Esophagus squamous epithelium (tissue), 5 donors: ENCODE measurements around the gene KREMEN1. TPM values are rescaled to one million over a fixed set of nuclear protein-coding genes. Genes with fewer than 3 reads are reported as not detected.

Experiments used
- DNase-seq: peaks from one replicate; lab custom pipeline; 2025; lab: John Stamatoyannopoulos, UW
- H3K27ac ChIP-seq, 4 donors: fragments of 200-600 bp; sonication (generic); one replicate each; pipeline ENCODE4 v1.5.1; 2016 to 2019; ENCODE audit warnings: mild to moderate bottlenecking in 1 of 4
- H3K27me3 ChIP-seq, 4 donors: fragments of 200-600 bp; sonication (generic); 1 replicate in 3 of 4; 2 replicates in 1 of 4; pipeline versions ENCODE4 v1.5.1 to v1.6.0; 2017 to 2021; ENCODE audit warnings: antibody characterized with exemption in 1 of 4
- H3K36me3 ChIP-seq, 3 donors: fragments of 200-600 bp; sonication (generic); one replicate each; pipeline ENCODE4 v1.5.1; 2016 to 2019
- H3K4me1 ChIP-seq, 3 donors: fragments of 200-600 bp; sonication (generic); one replicate each; pipeline ENCODE4 v1.5.1; 2017 to 2019
- H3K4me3 ChIP-seq, 4 donors: fragments of 200-600 bp; sonication (generic); 1 replicate in 3 of 4; 2 replicates in 1 of 4; pipeline ENCODE4 v1.5.1; 2016 to 2019; ENCODE audit warnings: mild to moderate bottlenecking in 2 of 4, moderate library complexity in 1 of 4
- H3K9me3 ChIP-seq, 3 donors: fragments of 200-600 bp; sonication (generic); one replicate each; pipeline ENCODE4 v1.5.1; 2016 to 2019
- POLR2A ChIP-seq, 4 donors: fragments of 450-650 bp; IDR thresholded peaks; one replicate each; pipeline ENCODE4 v1.6.1; 2017; ENCODE audit warnings: antibody characterized with exemption in 4 of 4, mild to moderate bottlenecking in 4 of 4, moderate library complexity in 3 of 4
- WGBS, 2 donors: methylation state at CpG; one replicate each; pipeline ENCODE4 v1.1.5; 2018; 5-methylcytosine and 5-hydroxymethylcytosine counted together
- intact Hi-C: fragments of 100-400 bp; cut with DNase I; formaldehyde crosslinking; loops from one replicate; pipeline ENCODE4 v1.15.0; 2022
- total RNA-seq, 4 donors: library from RNA; depleted of rRNA; stranded (reverse); fragments of >200 nt; gene quantifications; one replicate each; pipeline ENCODE4 v1.1.0, GENCODE V29; 2016
- TF ChIP-seq, protein P1 (sequence below), 6 experiments: fragments of 450-650 bp in 4 of 6; fragments of 200-600 bp in 2 of 6; sonication (generic) in 2 of 6; IDR thresholded peaks; one replicate each; pipeline ENCODE4 v1.5.1; 2016 to 2019; ENCODE audit warnings: antibody characterized with exemption in 6 of 6, mild to moderate bottlenecking in 4 of 6, moderate library complexity in 4 of 6
- donor health status: DM: yes; HTN: yes; CAD: no.

KREMEN1 gene
- total RNA-seq, 4 donors from 2014 or later = 34.3 to 64.8 (median 47.7) TPM

- DNase-seq = no peak
- no peak for TF ChIP-seq POLR2A (IDR thresholded peaks at IDR 0.05)
- TF ChIP-seq, protein P1, sequence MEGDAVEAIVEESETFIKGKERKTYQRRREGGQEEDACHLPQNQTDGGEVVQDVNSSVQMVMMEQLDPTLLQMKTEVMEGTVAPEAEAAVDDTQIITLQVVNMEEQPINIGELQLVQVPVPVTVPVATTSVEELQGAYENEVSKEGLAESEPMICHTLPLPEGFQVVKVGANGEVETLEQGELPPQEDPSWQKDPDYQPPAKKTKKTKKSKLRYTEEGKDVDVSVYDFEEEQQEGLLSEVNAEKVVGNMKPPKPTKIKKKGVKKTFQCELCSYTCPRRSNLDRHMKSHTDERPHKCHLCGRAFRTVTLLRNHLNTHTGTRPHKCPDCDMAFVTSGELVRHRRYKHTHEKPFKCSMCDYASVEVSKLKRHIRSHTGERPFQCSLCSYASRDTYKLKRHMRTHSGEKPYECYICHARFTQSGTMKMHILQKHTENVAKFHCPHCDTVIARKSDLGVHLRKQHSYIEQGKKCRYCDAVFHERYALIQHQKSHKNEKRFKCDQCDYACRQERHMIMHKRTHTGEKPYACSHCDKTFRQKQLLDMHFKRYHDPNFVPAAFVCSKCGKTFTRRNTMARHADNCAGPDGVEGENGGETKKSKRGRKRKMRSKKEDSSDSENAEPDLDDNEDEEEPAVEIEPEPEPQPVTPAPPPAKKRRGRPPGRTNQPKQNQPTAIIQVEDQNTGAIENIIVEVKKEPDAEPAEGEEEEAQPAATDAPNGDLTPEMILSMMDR (IDR thresholded peaks at IDR 0.05) = no peak
- Histone ChIP-seq H3K27ac (peak overlapping the region in 1 of 4 donors; percentile 21), H3K4me1 (peaks cover 0 to 18% (median 2%) of the 10 kb centered on the region in 3 donors), H3K36me3 (peaks cover 7 to 66% (median 15%) of the 10 kb centered on the region in 3 donors), H3K27me3 (no peaks in the 10 kb centered on the region), H3K4me3 (no peak overlapping the region), H3K9me3 (no peaks in the 10 kb centered on the region)
- no CpG with 5 or more reads among the region's 38 CpGs for WGBS, 2 donors
- intact Hi-C loops = no loop called here
Measured at GRCh38 chr22:29049655-29050263, 23.1 kb upstream of the KREMEN1 start.

DNA sequence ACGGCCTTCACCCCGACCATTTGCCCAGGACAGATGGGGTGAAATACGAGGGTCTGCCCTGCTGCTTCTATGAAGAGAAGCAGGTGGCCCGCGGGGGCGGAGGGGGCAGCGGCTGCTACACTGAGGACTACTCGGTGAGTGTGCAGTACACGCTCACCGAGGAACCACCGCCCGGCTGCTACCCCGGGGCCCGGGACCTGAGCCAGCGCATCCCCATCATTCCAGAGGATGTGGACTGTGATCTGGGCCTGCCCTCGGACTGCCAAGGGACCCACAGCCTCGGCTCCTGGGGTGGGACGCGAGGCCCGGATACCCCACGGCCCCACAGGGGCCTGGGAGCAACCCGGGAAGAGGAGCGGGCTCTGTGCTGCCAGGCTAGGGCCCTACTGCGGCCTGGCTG, 22.4 kb upstream of the KREMEN1 start:
- Histone ChIP-seq H3K27me3 (no peaks in the 10 kb centered on the region), H3K36me3 (peaks cover 7 to 59% (median 15%) of the 10 kb centered on the region in 3 donors), H3K27ac (no peak overlapping the region), H3K9me3 (no peaks in the 10 kb centered on the region), H3K4me3 (no peak overlapping the region), H3K4me1 (peaks cover 0 to 13% (median 0%) of the 10 kb centered on the region in 3 donors)
- DNase-seq = no peak
- WGBS, 2 donors = 95 to 100% methylated on average over 4 to 8 of the region's 24 CpGs
- no peak for TF ChIP-seq POLR2A (IDR thresholded peaks at IDR 0.05)
- TF ChIP-seq, protein P1 (IDR thresholded peaks at IDR 0.05) = no peak
- intact Hi-C loops = no loop called here

- Histone ChIP-seq H3K9me3 (no peaks in the 10 kb centered on the region), H3K4me1 (peaks cover 0 to 13% (median 0%) of the 10 kb centered on the region in 3 donors), H3K36me3 (peaks cover 7 to 32% (median 15%) of the 10 kb centered on the region in 3 donors), H3K27me3 (no peaks in the 10 kb centered on the region), H3K4me3 (no peak overlapping the region), H3K27ac (no peak overlapping the region)
- WGBS, 2 donors = 83 to 92% methylated on average over 8 of the region's 8 CpGs
- no peak for DNase-seq
- TF ChIP-seq, protein P1 (IDR thresholded peaks at IDR 0.05) = no peak
- TF ChIP-seq POLR2A (IDR thresholded peaks at IDR 0.05) = no peak
- intact Hi-C loops = no loop called here
Measured at GRCh38 chr22:29053048-29053702, 19.7 kb upstream of the KREMEN1 start.

- H3K9me3 ChIP-seq = no peaks in the 10 kb centered on the region
- H3K4me1 ChIP-seq = peaks cover 0 to 11% (median 0%) of the 10 kb centered on the region in 3 donors
- H3K27ac ChIP-seq = no peak overlapping the region
- TF ChIP-seq POLR2A (IDR thresholded peaks at IDR 0.05) = no peak
- TF ChIP-seq, protein P1 (IDR thresholded peaks at IDR 0.05) = no peak
- peaks cover under 1 to 20% (median 12%) of the 10 kb centered on the region in 3 donors for H3K36me3 ChIP-seq
- H3K4me3 ChIP-seq = no peak overlapping the region
- intact Hi-C loops = no loop called here
- H3K27me3 ChIP-seq = no peaks in the 10 kb centered on the region
- WGBS, 2 donors = 80 to 85% methylated on average over 1 to 5 of the region's 10 CpGs
- DNase-seq = no peak
Measured at GRCh38 chr22:29054251-29054767, 18.5 kb upstream of the KREMEN1 start.
